Measurements from ENCODE around the gene QKI. TPM values are rescaled to one million over a fixed set of nuclear protein-coding genes. Genes with fewer than 3 reads are reported as not detected.

Gene QKI
- total and polyA plus RNA-seq, 2 donors (not counting 3 experiments of a cell fraction or from before 2014, with no cell fraction given): 178 to 232 TPM

- dilution Hi-C loops (cut with MboI; ENCODE audit: extremely low pct_ligation_motif_present, low sequenced_read_pairs): no loop called here
- Histone ChIP-seq H3K4me2 (ENCODE audit: insufficient read depth, low read length) (no peak overlapping the region), H3K9me1 (replicated peaks; ENCODE audit: control insufficient read depth, extremely low read depth, insufficient read depth, low read length) (peaks cover 5% of the 10 kb centered on the region), H3K27me3 (ENCODE audit: control insufficient read depth in 2 of 2, insufficient read depth in 2 of 2, low read length in 2 of 2) (no peaks in the 10 kb centered on the region), H3K9me3 (replicated peaks; ENCODE audit: control insufficient read depth, insufficient read depth, low read length) (no peaks in the 10 kb centered on the region), H3K36me3 (ENCODE audit: control insufficient read depth in 2 of 2, extremely low read depth in 1 of 2, insufficient read depth in 2 of 2, low read length in 2 of 2) (peaks cover 0 to 7% of the 10 kb centered on the region in 2 experiments), H3K4me1 (ENCODE audit: control insufficient read depth, extremely low read depth, insufficient read depth, low read length) (peaks cover 16% of the 10 kb centered on the region), H3K27ac (ENCODE audit: insufficient read depth, low read depth, low read length) (no peak overlapping the region), H3K79me2 (ENCODE audit: control insufficient read depth, insufficient read depth, low read length) (peaks cover 94% of the 10 kb centered on the region), H3K9ac (replicated peaks; ENCODE audit: extremely low read depth, insufficient read depth, low read length) (no peak overlapping the region), H3K4me3 (replicated peaks in 1 of 3; ENCODE audit: insufficient read depth in 1 of 3, low read depth in 1 of 3, low read length in 3 of 3) (no peak overlapping the region), H4K20me1 (replicated peaks; ENCODE audit: control insufficient read depth, extremely low read depth, insufficient read depth, low read length) (peaks cover 34% of the 10 kb centered on the region), H2AFZ (ENCODE audit: low read depth, low read length) (no peak overlapping the region)
- intact Hi-C loops (cut with micrococcal nuclease): no loop called here
- no TSS peak for BruUV-seq (replicated peaks)
- CTCF ChIA-PET: interaction anchor here (1.0 to 3.2 kb wide), 4 partner anchors 10 to 21 kb away, joined by 3 to 14 read pairs (median 4); no protein-coding TSS in a partner anchor
- POLR2A ChIA-PET: no interaction called here
- DNase-seq (ENCODE audit: low read depth, low spot score) (peak; percentile 54), FAIRE-seq (no peak)
- peak; percentile 48 for TF ChIP-seq JUN (IDR thresholded peaks at IDR 0.05; ENCODE audit: borderline replicate concordance, insufficient read depth, insufficient read length, low read depth)
- TF ChIP-seq POLR2A (IDR thresholded peaks at IDR 0.05; ENCODE audit: low read depth, low read length): no peak
Observed at GRCh38 chr6:163533443-163533842, 118.9 kb downstream of the QKI start.

- FAIRE-seq (no peak), DNase-seq (ENCODE audit: low read depth, low spot score) (peak; percentile 42)
- Histone ChIP-seq H3K9me1 (replicated peaks; ENCODE audit: control insufficient read depth, extremely low read depth, insufficient read depth, low read length) (peaks cover 5% of the 10 kb centered on the region), H3K27me3 (ENCODE audit: control insufficient read depth in 2 of 2, insufficient read depth in 2 of 2, low read length in 2 of 2) (no peaks in the 10 kb centered on the region), H3K79me2 (ENCODE audit: control insufficient read depth, insufficient read depth, low read length) (peaks cover 93% of the 10 kb centered on the region), H2AFZ (ENCODE audit: low read depth, low read length) (no peak overlapping the region), H3K9me3 (replicated peaks; ENCODE audit: control insufficient read depth, insufficient read depth, low read length) (no peaks in the 10 kb centered on the region), H3K4me1 (ENCODE audit: control insufficient read depth, extremely low read depth, insufficient read depth, low read length) (peaks cover 2% of the 10 kb centered on the region), H3K4me2 (ENCODE audit: insufficient read depth, low read length) (no peak overlapping the region), H3K27ac (ENCODE audit: insufficient read depth, low read depth, low read length) (no peak overlapping the region), H3K4me3 (replicated peaks in 1 of 3; ENCODE audit: insufficient read depth in 1 of 3, low read depth in 1 of 3, low read length in 3 of 3) (no peak overlapping the region), H3K36me3 (ENCODE audit: control insufficient read depth in 2 of 2, extremely low read depth in 1 of 2, insufficient read depth in 2 of 2, low read length in 2 of 2) (peaks cover 0 to 9% of the 10 kb centered on the region in 2 experiments), H3K9ac (replicated peaks; ENCODE audit: extremely low read depth, insufficient read depth, low read length) (no peak overlapping the region), H4K20me1 (replicated peaks; ENCODE audit: control insufficient read depth, extremely low read depth, insufficient read depth, low read length) (peaks cover 23% of the 10 kb centered on the region)
- dilution Hi-C loops (cut with MboI; ENCODE audit: extremely low pct_ligation_motif_present, low sequenced_read_pairs) (no loop called here), intact Hi-C loops (cut with micrococcal nuclease) (no loop called here)
- ChIA-PET POLR2A (no interaction called here), CTCF (no interaction called here)
- BruUV-seq (replicated peaks): TSS peak; percentile 11
- no peak for TF ChIP-seq MAX (IDR thresholded peaks at IDR 0.05; ENCODE audit: insufficient read depth, insufficient read length)
- TF ChIP-seq FOS (IDR thresholded peaks at IDR 0.05; ENCODE audit: borderline replicate concordance, insufficient read depth, low read length): peak; percentile 64
- no peak for TF ChIP-seq POLR2AphosphoS5 (IDR thresholded peaks at IDR 0.05; ENCODE audit: insufficient read depth, low read depth, low read length)
- TF ChIP-seq POLR2A (IDR thresholded peaks at IDR 0.05; ENCODE audit: low read depth, low read length): no peak
Observed at GRCh38 chr6:163536770-163537169, 122.3 kb downstream of the QKI start.

Measured in endothelial cell of umbilical vein (primary cell).